ENCODE results near the gene RNF144B.

GRCh38 chr6:18391023-18391422 lies 3.9 kb downstream of the RNF144B start:
- no peak for TF ChIP-seq CTCF (IDR thresholded peaks at IDR 0.05)
- no peak for TF ChIP-seq POLR2A (IDR thresholded peaks at IDR 0.05)
- no peak for TF ChIP-seq POLR2AphosphoS5 (IDR thresholded peaks at IDR 0.05)
